GM23338 (cell line): ENCODE data around the gene ESYT2. TPM values are rescaled to one million over a fixed set of nuclear protein-coding genes. Genes with fewer than 3 reads are reported as not detected.

Source experiments
- CREB1 ChIP-seq: fragments of 250-450 bp; sonication (Bioruptor Pico); IDR thresholded peaks from 2 replicates; pipeline ENCODE4 v1.5.0; 2020; ENCODE audit warnings: low read depth, mild to moderate bottlenecking, moderate library complexity
- ETS1 ChIP-seq: IDR thresholded peaks from 2 replicates; pipeline ENCODE4 v1.6.1; 2016; ENCODE audit warnings: antibody characterized with exemption
- EZH2phosphoT487 ChIP-seq: fragments of 200-600 bp; sonication (generic); IDR thresholded peaks from one replicate; pipeline ENCODE4 v1.8.1; 2018; ENCODE audit warnings: antibody characterized with exemption; ENCODE audit not compliant: unreplicated experiment
- JUNB ChIP-seq: IDR thresholded peaks from one replicate; pipeline ENCODE4 v1.6.1; 2016; ENCODE audit warnings: antibody characterized with exemption; ENCODE audit not compliant: unreplicated experiment
- NANOG ChIP-seq: IDR thresholded peaks from 2 replicates; pipeline ENCODE4 v1.6.1; 2016; ENCODE audit warnings: antibody characterized with exemption, borderline replicate concordance
- POLR2AphosphoS5 ChIP-seq: IDR thresholded peaks from 2 replicates; pipeline ENCODE4 v1.6.1; 2016; ENCODE audit warnings: antibody characterized with exemption, low read depth
- STAT1 ChIP-seq: IDR thresholded peaks from one replicate; pipeline ENCODE4 v1.6.1; 2016; ENCODE audit warnings: antibody characterized with exemption; ENCODE audit not compliant: unreplicated experiment
- ZNF114 ChIP-seq: fragments of 250-450 bp; sonication (Bioruptor Pico); IDR thresholded peaks from 2 replicates; pipeline ENCODE4 v1.5.0; 2020; ENCODE audit warnings: mild to moderate bottlenecking, moderate library complexity
- ZNF331 ChIP-seq: fragments of 250-450 bp; sonication (Bioruptor Pico); IDR thresholded peaks from 2 replicates; pipeline ENCODE4 v1.5.0; 2020; ENCODE audit warnings: low read depth, mild to moderate bottlenecking, moderate library complexity
- ZNF462 ChIP-seq: fragments of 250-450 bp; sonication (Bioruptor Pico); IDR thresholded peaks from 2 replicates; pipeline ENCODE4 v1.5.0; 2020; ENCODE audit warnings: mild to moderate bottlenecking, moderate library complexity
- polyA plus RNA-seq: library from polyadenylated mRNA; unstranded; fragments of >200 nt; fragmentation: Nextera tagmentation; extraction: Ambion mirVana; gene quantifications from 2 replicates; pipeline ENCODE4 v1.2.1, GENCODE V29; 2016
- total RNA-seq: library from RNA; depleted of rRNA; stranded (reverse); fragments of >200 nt; shearing (Covaris generic); gene quantifications from 2 replicates; pipeline ENCODE4 v1.2.3, GENCODE V29; 2014

The ESYT2 gene
- total and polyA plus RNA-seq, 2 experiments from 2014 or later, result 9.6 to 52.7 TPM

GRCh38 chr7:158725506-158725800 lies 103.9 kb downstream of the ESYT2 start (continued):
- TF ChIP-seq ZNF462 (CRISPR knock-in tag) (no peak), JUNB (no peak), POLR2AphosphoS5 (no peak), EZH2phosphoT487 (no peak), NANOG (no peak), CREB1 (CRISPR knock-in tag) (no peak), ETS1 (no peak), ZNF114 (CRISPR knock-in tag) (no peak), ZNF331 (CRISPR knock-in tag) (no peak), STAT1 (no peak)
